CD4-positive, CD25-positive, alpha-beta regulatory T cell (primary cell): Measurements from ENCODE around the gene PIP4P1. TPM values are rescaled to one million over a fixed set of nuclear protein-coding genes. Genes with fewer than 3 reads are reported as not detected.
A peak's percentile ranks its signal among the peaks of the same experiment; 100 is the strongest.

ENCODE experiments used
- ATAC-seq, 2 donors: fragments of 150-1000 bp; cut with Tn5 transposase; one replicate each; pipeline ENCODE4 v1.10.0; 2021; ENCODE audit warnings: low read depth in 2 of 2, moderate number of reproducible peaks in 2 of 2, moderate library complexity in 1 of 2
- DNase-seq, 3 donors: peaks; one replicate each; pipeline versions ENCODE4 v3.0.0 to v3.0.0-alpha.2; 2012 to 2022; ENCODE audit warnings: mixed read lengths in 1 of 3
- H3K27ac ChIP-seq: one replicate; pipeline ENCODE4 v1.7.0; 2013; ENCODE audit warnings: mild to moderate bottlenecking, low read length; ENCODE audit not compliant: insufficient read depth, poor library complexity, severe bottlenecking
- H3K27me3 ChIP-seq: one replicate; pipeline ENCODE4 v1.7.0; 2013; ENCODE audit warnings: low read length; ENCODE audit not compliant: control insufficient read depth, insufficient read depth
- H3K36me3 ChIP-seq: one replicate; pipeline ENCODE4 v1.7.0; 2013; ENCODE audit warnings: mild to moderate bottlenecking, low read length, moderate library complexity; ENCODE audit not compliant: control insufficient read depth, insufficient read depth
- H3K4me1 ChIP-seq: 2 replicates; pipeline ENCODE4 v1.7.0; 2013; ENCODE audit warnings: mild to moderate bottlenecking, low read length; ENCODE audit not compliant: insufficient read depth, control insufficient read depth, poor library complexity, severe bottlenecking
- H3K4me3 ChIP-seq: one replicate; pipeline ENCODE4 v1.7.0; 2013; ENCODE audit warnings: low read depth, mild to moderate bottlenecking, low read length, moderate library complexity
- H3K9me3 ChIP-seq, 2 experiments: 1 replicate in 1 of 2; 2 replicates in 1 of 2; pipeline ENCODE4 v1.7.0; 2013; ENCODE audit warnings: low read length in 2 of 2, mild to moderate bottlenecking in 1 of 2, moderate library complexity in 1 of 2; ENCODE audit not compliant: control insufficient read depth in 2 of 2
- H3K27ac Mint-ChIP-seq, 3 donors: one replicate each; pipeline ENCODE4 v1.8.0; 2020 to 2022; ENCODE audit warnings: mild to moderate bottlenecking in 3 of 3, mixed read lengths in 3 of 3, moderate library complexity in 2 of 3
- H3K27me3 Mint-ChIP-seq: one replicate; pipeline ENCODE4 v1.8.0; 2022; ENCODE audit warnings: mild to moderate bottlenecking, mixed read lengths
- H3K36me3 Mint-ChIP-seq: one replicate; pipeline ENCODE4 v1.8.0; 2020; ENCODE audit warnings: mixed read lengths
- H3K4me1 Mint-ChIP-seq, 4 donors: one replicate each; pipeline ENCODE4 v1.8.0; 2020 to 2022; ENCODE audit warnings: mixed read lengths in 4 of 4, mild to moderate bottlenecking in 1 of 4
- H3K4me3 Mint-ChIP-seq, 4 donors: one replicate each; pipeline ENCODE4 v1.8.0; 2020 to 2022; ENCODE audit warnings: mild to moderate bottlenecking in 4 of 4, mixed read lengths in 4 of 4, moderate library complexity in 3 of 4
- H3K9me3 Mint-ChIP-seq, 7 donors: one replicate each; pipeline ENCODE4 v1.8.0; 2020 to 2022; ENCODE audit warnings: mixed read lengths in 7 of 7, mild to moderate bottlenecking in 3 of 7, moderate library complexity in 2 of 7
- polyA plus RNA-seq, 4 donors: library from polyadenylated mRNA; unstranded; fragments of 300-500 nt; fragmentation: Illumina TruSeq; gene quantifications; one replicate each; pipeline ENCODE4 v1.2.3, GENCODE V29; 2021
- total RNA-seq: library from RNA; stranded (reverse); gene quantifications from one replicate; pipeline ENCODE4 v1.2.3, GENCODE V29; 2022

The PIP4P1 gene
- total and polyA plus RNA-seq, 5 donors from 2014 or later, result 24.7 to 65.6 (median 32.9) TPM

- H3K36me3 ChIP-seq, result peaks cover 43% of the 10 kb centered on the region
- peaks cover 52% of the 10 kb centered on the region for H3K4me1 ChIP-seq
- no peak for ATAC-seq
- Mint-ChIP-seq H3K9me3 (no peaks in the 10 kb centered on the region), H3K27ac (peak overlapping the region; percentile 33 to 82 (median 43)), H3K4me3 (peak overlapping the region in 3 of 4 donors; percentile 66 to 80 (median 68)), H3K27me3 (peaks cover 9% of the 10 kb centered on the region), H3K36me3 (peaks cover 51% of the 10 kb centered on the region), H3K4me1 (peaks cover 15 to 77% (median 59%) of the 10 kb centered on the region in 4 donors)
- no peak for DNase-seq
- no peaks in the 10 kb centered on the region for H3K27me3 ChIP-seq
- no peaks in the 10 kb centered on the region for H3K9me3 ChIP-seq
- H3K4me3 ChIP-seq, result no peak overlapping the region
- H3K27ac ChIP-seq, result no peak overlapping the region
Measured at GRCh38 chr14:20472536-20473169, 11.4 kb upstream of the PIP4P1 start.

DNA sequence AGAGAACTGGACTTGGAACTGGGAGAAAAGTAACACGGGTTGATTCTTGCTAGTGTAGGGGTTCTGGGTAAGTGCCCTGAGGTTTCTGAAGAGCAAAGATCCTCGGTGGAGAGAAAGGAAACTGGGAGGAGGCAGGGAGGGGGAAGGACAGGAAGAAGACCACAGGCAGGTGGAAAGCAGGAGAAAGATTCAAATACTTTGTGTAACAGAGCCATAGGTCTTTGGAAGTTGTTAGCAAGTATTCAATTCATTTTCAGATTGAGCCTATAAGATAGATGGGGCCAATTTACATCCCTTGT, 9.3 kb upstream of the PIP4P1 start:
- DNase-seq (no peak), ATAC-seq (no peak)
- H3K9me3 Mint-ChIP-seq, result no peaks in the 10 kb centered on the region
- Histone ChIP-seq H3K4me1 (peaks cover 36% of the 10 kb centered on the region), H3K9me3 (no peaks in the 10 kb centered on the region), H3K4me3 (peak overlapping the region; percentile 95), H3K27ac (peak overlapping the region; percentile 80), H3K27me3 (no peaks in the 10 kb centered on the region), H3K36me3 (peaks cover 33% of the 10 kb centered on the region)
- H3K27me3 Mint-ChIP-seq, result peaks cover 4% of the 10 kb centered on the region
- peak overlapping the region; percentile 92 to 98 (median 96) for H3K27ac Mint-ChIP-seq
- peaks cover 33% of the 10 kb centered on the region for H3K36me3 Mint-ChIP-seq
- H3K4me1 Mint-ChIP-seq, result peaks cover 4 to 56% (median 49%) of the 10 kb centered on the region in 4 donors
- H3K4me3 Mint-ChIP-seq, result peak overlapping the region; percentile 97 to 100 (median 98)

DNA sequence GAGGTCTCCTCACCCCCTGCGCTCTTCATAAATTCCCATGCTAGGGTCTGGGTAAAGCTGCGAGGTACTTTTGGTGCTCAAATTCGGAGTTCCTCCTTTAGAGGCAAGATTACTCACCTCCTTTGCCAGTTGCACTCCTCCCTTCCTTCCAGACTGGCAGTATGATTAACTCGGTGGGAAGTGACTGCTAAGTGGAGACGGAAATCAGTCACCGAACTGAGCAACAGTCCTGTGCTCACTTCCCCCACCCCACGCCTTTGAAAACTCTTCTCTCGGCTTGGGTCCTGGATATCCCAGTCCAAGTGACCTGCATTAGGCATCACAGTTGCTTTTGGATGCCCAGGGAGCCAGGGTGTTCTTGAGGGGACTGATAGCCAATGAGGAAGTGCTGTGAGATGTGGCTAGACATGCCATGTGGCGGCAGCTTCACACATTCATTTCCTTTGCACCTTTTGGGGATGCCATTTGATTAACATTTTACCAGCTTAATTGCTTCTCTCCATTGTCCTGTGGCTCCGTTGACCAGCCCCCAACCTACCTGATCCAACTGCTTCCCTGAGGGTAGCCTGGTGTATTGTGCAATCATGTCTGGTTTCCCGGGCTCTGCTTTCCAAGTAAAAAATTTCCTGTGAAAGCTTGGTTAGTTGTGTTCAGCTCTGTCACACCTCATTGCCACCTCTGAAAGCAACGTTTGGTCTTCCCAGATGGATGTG, 8.8 kb upstream of the PIP4P1 start:
- Mint-ChIP-seq H3K4me3 (peak overlapping the region; percentile 97 to 100 (median 98)), H3K36me3 (peaks cover 28% of the 10 kb centered on the region), H3K4me1 (peaks cover 4 to 52% (median 45%) of the 10 kb centered on the region in 4 donors), H3K27me3 (peaks cover 4% of the 10 kb centered on the region), H3K9me3 (no peaks in the 10 kb centered on the region), H3K27ac (peak overlapping the region; percentile 92 to 98 (median 96))
- ATAC-seq (peak; percentile 38 to 40), DNase-seq (peak in 2 of 3 donors; percentile 22 to 66)
- Histone ChIP-seq H3K27ac (peak overlapping the region; percentile 80), H3K9me3 (no peaks in the 10 kb centered on the region), H3K4me3 (peak overlapping the region; percentile 95), H3K36me3 (peaks cover 30% of the 10 kb centered on the region), H3K4me1 (peaks cover 36% of the 10 kb centered on the region), H3K27me3 (no peaks in the 10 kb centered on the region)

- Mint-ChIP-seq H3K9me3 (no peaks in the 10 kb centered on the region), H3K36me3 (peaks cover 21% of the 10 kb centered on the region), H3K27me3 (peaks cover 4% of the 10 kb centered on the region), H3K4me1 (peaks cover 4 to 45% (median 40%) of the 10 kb centered on the region in 4 donors), H3K4me3 (peak within 1 kb of the TSS; percentile 97 to 100 (median 98)), H3K27ac (peak within 1 kb of the TSS; percentile 92 to 98 (median 96))
- Histone ChIP-seq H3K9me3 (no peaks in the 10 kb centered on the region), H3K4me3 (peak within 1 kb of the TSS; percentile 95), H3K27me3 (no peaks in the 10 kb centered on the region), H3K27ac (peak within 1 kb of the TSS; percentile 80), H3K4me1 (peaks cover 36% of the 10 kb centered on the region), H3K36me3 (peaks cover 23% of the 10 kb centered on the region)
- DNase-seq (peak; percentile 78 to 93 (median 83)), ATAC-seq (peak; percentile 94)
Measured at GRCh38 chr14:20469242-20469889, 8.1 kb upstream of the PIP4P1 start, which contains the start of gene PNP. TSS of gene PNP (plus strand) at chr14:20469406. CDS start at chr14:20469525, 119 bp downstream.

GRCh38 chr14:20468764-20469241, 7.6 kb upstream of the PIP4P1 start:
- H3K36me3 Mint-ChIP-seq, result peaks cover 15% of the 10 kb centered on the region
- H3K27me3 ChIP-seq, result no peaks in the 10 kb centered on the region
- H3K4me1 Mint-ChIP-seq, result peaks cover 0 to 41% (median 35%) of the 10 kb centered on the region in 4 donors
- H3K27me3 Mint-ChIP-seq, result peaks cover 4% of the 10 kb centered on the region
- no peaks in the 10 kb centered on the region for H3K9me3 ChIP-seq
- peak overlapping the region; percentile 95 for H3K4me3 ChIP-seq
- no peak for ATAC-seq
- peak overlapping the region; percentile 97 to 100 (median 98) for H3K4me3 Mint-ChIP-seq
- peaks cover 17% of the 10 kb centered on the region for H3K36me3 ChIP-seq
- peaks cover 36% of the 10 kb centered on the region for H3K4me1 ChIP-seq
- DNase-seq, result no peak
- peak overlapping the region in 2 of 3 donors; percentile 92 to 98 for H3K27ac Mint-ChIP-seq
- H3K9me3 Mint-ChIP-seq, result no peaks in the 10 kb centered on the region
- peak overlapping the region; percentile 80 for H3K27ac ChIP-seq

DNA sequence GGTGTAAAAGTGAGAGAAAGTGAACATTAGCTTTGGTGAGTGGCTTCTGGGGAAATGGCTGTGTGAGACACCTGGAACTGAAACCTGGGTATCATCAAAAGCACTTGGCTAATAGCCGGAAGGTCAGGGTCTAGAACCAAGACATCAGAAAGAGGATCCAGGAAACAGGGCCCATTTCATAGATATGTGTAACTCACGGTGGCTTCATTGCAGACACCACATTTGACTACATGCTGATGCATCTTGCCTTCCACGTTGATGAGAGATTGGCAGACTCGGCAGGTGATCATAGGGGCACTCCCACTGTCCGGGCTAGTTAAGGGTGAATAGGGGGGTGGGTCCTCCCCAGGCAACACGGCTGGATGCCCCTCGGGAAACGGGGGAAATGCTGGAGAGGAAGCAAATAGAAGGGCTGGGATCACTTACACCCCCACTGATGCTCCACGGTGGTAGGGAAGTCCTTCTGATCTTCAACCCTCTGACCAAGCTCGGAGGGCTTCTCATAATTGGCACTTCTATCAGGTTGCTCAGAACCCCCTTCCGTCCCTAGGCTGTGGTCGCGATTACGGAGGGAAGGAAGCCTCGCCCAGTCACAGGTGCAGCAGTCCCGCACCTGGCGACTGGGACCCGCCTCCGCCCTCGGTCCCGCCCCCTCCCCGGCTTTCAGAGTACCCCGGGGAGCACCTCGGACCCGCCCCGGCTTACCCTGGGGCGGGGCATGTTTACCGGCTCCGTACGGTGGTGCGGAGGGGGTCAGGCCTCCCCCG, 593 bp downstream of the PIP4P1 start:
- Mint-ChIP-seq H3K36me3 (peaks cover 32% of the 10 kb centered on the region), H3K27ac (peak overlapping the region; percentile 94 to 99 (median 95)), H3K4me1 (peaks cover 5 to 35% (median 21%) of the 10 kb centered on the region in 4 donors), H3K9me3 (no peaks in the 10 kb centered on the region), H3K4me3 (peak overlapping the region; percentile 88 to 96 (median 94)), H3K27me3 (peaks cover 5% of the 10 kb centered on the region)
- Histone ChIP-seq H3K27me3 (no peaks in the 10 kb centered on the region), H3K4me3 (peak overlapping the region; percentile 85), H3K4me1 (peaks cover 26% of the 10 kb centered on the region), H3K27ac (peak overlapping the region; percentile 99), H3K36me3 (peaks cover 41% of the 10 kb centered on the region), H3K9me3 (no peaks in the 10 kb centered on the region)
- peak; percentile 4 to 5 for ATAC-seq
- peak; percentile 75 to 81 (median 78) for DNase-seq
